ENCODE results near the gene SMTNL1.

DNA sequence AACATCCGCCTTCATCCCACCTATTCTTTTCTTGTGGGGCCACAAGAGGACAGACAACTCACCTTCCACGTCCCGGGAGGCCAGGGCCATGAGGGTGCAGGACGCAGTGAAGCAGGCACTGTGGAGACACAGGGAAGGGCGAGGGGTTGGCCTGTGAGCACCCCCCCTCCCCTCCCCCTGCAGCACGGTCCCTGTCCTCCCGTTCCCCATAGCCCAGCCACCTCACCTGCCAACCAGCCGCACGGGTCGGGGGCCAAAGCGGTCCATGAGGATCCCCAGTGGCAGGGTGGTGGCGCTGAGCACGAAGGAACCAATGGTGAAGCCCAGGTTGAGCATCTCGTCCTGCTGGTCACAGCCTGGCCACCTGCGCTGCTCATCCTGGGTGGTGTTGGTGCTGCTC, 36.5 kb upstream of the SMTNL1 start:
- TF ChIP-seq, protein P1, sequence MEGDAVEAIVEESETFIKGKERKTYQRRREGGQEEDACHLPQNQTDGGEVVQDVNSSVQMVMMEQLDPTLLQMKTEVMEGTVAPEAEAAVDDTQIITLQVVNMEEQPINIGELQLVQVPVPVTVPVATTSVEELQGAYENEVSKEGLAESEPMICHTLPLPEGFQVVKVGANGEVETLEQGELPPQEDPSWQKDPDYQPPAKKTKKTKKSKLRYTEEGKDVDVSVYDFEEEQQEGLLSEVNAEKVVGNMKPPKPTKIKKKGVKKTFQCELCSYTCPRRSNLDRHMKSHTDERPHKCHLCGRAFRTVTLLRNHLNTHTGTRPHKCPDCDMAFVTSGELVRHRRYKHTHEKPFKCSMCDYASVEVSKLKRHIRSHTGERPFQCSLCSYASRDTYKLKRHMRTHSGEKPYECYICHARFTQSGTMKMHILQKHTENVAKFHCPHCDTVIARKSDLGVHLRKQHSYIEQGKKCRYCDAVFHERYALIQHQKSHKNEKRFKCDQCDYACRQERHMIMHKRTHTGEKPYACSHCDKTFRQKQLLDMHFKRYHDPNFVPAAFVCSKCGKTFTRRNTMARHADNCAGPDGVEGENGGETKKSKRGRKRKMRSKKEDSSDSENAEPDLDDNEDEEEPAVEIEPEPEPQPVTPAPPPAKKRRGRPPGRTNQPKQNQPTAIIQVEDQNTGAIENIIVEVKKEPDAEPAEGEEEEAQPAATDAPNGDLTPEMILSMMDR (IDR thresholded peaks at IDR 0.05): no peak
- no peak for TF ChIP-seq POLR2A (IDR thresholded peaks at IDR 0.05)
